Measurements from ENCODE around the gene PHRF1. TPM values are rescaled to one million over a fixed set of nuclear protein-coding genes. Genes with fewer than 3 reads are reported as not detected.

Gene PHRF1
- total RNA-seq, 1 experiment from 2014 or later: 31.8 TPM

- intact Hi-C loops (cut with micrococcal nuclease): loop anchor here (10.0 kb wide), 2 partner anchors 55 to 165 kb away; partner anchors contain the start of gene IRF7
- Mint-ChIP-seq H3K36me3 (ENCODE audit: insufficient read depth, unreplicated experiment) (peaks cover 18% of the 10 kb centered on the region), H3K4me1 (ENCODE audit: insufficient read depth, unreplicated experiment) (peaks cover 14% of the 10 kb centered on the region), H3K9me3 (ENCODE audit: unreplicated experiment) (no peaks in the 10 kb centered on the region), H3K27me3 (ENCODE audit: insufficient read depth, unreplicated experiment) (no peaks in the 10 kb centered on the region), H3K27ac (ENCODE audit: low read depth, unreplicated experiment) (peak overlapping the region; percentile 23), H3K4me3 (ENCODE audit: unreplicated experiment) (peak overlapping the region; percentile 85)
- CTCF ChIA-PET: interaction anchor here (0.5 to 1.0 kb wide), 3 partner anchors 161 to 207 kb away, joined by 3 read pairs; no protein-coding TSS in a partner anchor
- no peak for TF ChIP-seq CTCF (IDR thresholded peaks at IDR 0.05; ENCODE audit: unreplicated experiment)
- POLR2A ChIA-PET: interaction anchor here (0.7 to 1.8 kb wide), 13 partner anchors 9 to 202 kb away, joined by 3 to 17 read pairs (median 5); partner anchors contain the start of genes HRAS, PHRF1 and RNH1
- no peak for DNase-seq (ENCODE audit: unreplicated experiment)
- no TSS peak for BruUV-seq (replicated peaks)
These were observed 16.5 kb upstream of the PHRF1 start for GRCh38 chr11:559712-560304.

DNA sequence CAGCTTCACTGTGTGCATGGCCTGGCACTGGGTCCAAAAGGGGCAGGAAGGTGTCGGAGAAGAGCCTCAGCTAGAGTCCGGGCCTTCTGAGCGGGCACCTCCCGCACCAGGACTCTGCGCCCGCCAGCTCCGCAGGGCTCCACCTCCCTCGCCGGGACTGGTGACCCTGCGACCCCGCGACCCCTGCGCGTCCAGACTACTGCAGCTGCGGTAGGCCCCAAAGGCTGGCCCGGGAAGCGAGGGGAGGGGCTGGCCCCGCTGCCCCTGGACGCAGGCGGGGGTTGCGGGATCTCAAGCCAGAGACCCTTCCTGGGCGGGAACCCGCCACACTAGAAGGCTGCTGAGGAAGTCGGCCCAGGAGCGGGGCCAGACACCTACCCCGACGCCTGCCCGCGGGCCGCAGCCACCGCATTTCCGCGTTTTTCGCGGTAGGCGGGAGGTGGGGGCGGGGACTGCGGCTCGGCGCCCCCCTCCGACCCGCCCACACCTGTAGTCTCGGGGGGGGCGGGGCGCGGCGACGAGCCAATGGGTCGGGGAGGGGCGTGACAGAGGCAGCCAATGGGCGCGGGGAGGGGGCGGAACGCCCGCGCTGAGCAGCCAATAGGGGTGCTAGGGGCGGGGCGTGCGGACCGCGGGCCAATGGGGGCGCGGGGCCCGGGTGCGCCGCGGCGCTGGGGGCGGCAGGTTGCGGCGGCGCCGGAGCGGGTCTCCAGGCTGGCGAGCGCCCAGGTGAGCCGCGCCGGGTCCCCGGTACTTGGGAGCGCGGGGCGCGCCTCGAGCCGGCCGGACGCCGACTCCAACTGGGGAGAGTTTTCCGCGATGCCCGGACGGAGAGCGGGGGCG is 15.7 kb upstream of the PHRF1 start, which contains the start of the genes LMNTD2 and RASSF7:
TSS of gene LMNTD2 (minus strand) at position 434 of the 843 bp plus-strand sequence. CDS start at position 412, 22 bp downstream.
TSS of gene RASSF7 (plus strand) at position 666 of the 843 bp plus-strand sequence. CDS start 799 bp downstream, outside the sequence.
- peak; percentile 87 for DNase-seq (ENCODE audit: unreplicated experiment)
- Mint-ChIP-seq H3K9me3 (ENCODE audit: unreplicated experiment) (no peaks in the 10 kb centered on the region), H3K4me1 (ENCODE audit: insufficient read depth, unreplicated experiment) (peaks cover 14% of the 10 kb centered on the region), H3K27me3 (ENCODE audit: insufficient read depth, unreplicated experiment) (no peaks in the 10 kb centered on the region), H3K27ac (ENCODE audit: low read depth, unreplicated experiment) (peak within 1 kb of the TSS; percentile 23), H3K36me3 (ENCODE audit: insufficient read depth, unreplicated experiment) (peaks cover 18% of the 10 kb centered on the region), H3K4me3 (ENCODE audit: unreplicated experiment) (peak within 1 kb of the TSS; percentile 85)
- TF ChIP-seq CTCF (IDR thresholded peaks at IDR 0.05; ENCODE audit: unreplicated experiment): no peak
- ChIA-PET CTCF (interaction anchor here (0.6 to 1.0 kb wide), 2 partner anchors 161 to 188 kb away, joined by 3 read pairs; no protein-coding TSS in a partner anchor), POLR2A (interaction anchor here (0.7 to 2.1 kb wide), 15 partner anchors 9 to 202 kb away, joined by 3 to 22 read pairs (median 5); partner anchors contain the start of genes HRAS, PHRF1 and RNH1)
- no TSS peak for BruUV-seq (replicated peaks)
- intact Hi-C loops (cut with micrococcal nuclease): loop anchor here (10.0 kb wide), 2 partner anchors 54 to 164 kb away; partner anchors contain the start of gene IRF7

- no peak for TF ChIP-seq CTCF (IDR thresholded peaks at IDR 0.05; ENCODE audit: unreplicated experiment)
- ChIA-PET POLR2A (interaction anchor here (0.6 to 2.1 kb wide), 10 partner anchors 12 to 187 kb away, joined by 3 to 22 read pairs (median 3); partner anchors contain the start of genes HRAS and PHRF1), CTCF (interaction anchor here (0.6 kb wide), 1 partner anchor 20 kb away, joined by 3 read pairs; no protein-coding TSS in a partner anchor)
- Mint-ChIP-seq H3K36me3 (ENCODE audit: insufficient read depth, unreplicated experiment) (peaks cover 18% of the 10 kb centered on the region), H3K4me3 (ENCODE audit: unreplicated experiment) (peak overlapping the region; percentile 85), H3K9me3 (ENCODE audit: unreplicated experiment) (no peaks in the 10 kb centered on the region), H3K4me1 (ENCODE audit: insufficient read depth, unreplicated experiment) (peaks cover 14% of the 10 kb centered on the region), H3K27me3 (ENCODE audit: insufficient read depth, unreplicated experiment) (no peaks in the 10 kb centered on the region), H3K27ac (ENCODE audit: low read depth, unreplicated experiment) (no peak overlapping the region)
- intact Hi-C loops (cut with micrococcal nuclease): loop anchor here (10.0 kb wide), 2 partner anchors 53 to 163 kb away; partner anchors contain the start of gene IRF7
- BruUV-seq (replicated peaks): no TSS peak
- no peak for DNase-seq (ENCODE audit: unreplicated experiment)
These were observed 14.9 kb upstream of the PHRF1 start for GRCh38 chr11:561148-562003.
